GM13977 (cell line): ENCODE measurements around the gene SLC37A3.
"Not testable (repeated sequence)": the region's sequence is repeated elsewhere in the genome, so short reads cannot be mapped to it uniquely, and the experiment has no call there.

ENCODE experiments used
- DNase-seq: peaks from one replicate; pipeline ENCODE4 v3.0.0; 2012; ENCODE audit warnings: low spot score
- in situ Hi-C: fragments of 300-500 bp; cut with MboI; formaldehyde crosslinking; loops from one replicate; pipeline ENCODE4 v1.12.0; 2022; ENCODE audit warnings: low sequenced_read_pairs, low pct_unique_long_range_greater_than_20kb, mixed read lengths, inconsistent platforms; ENCODE audit not compliant: unreplicated experiment
- TF ChIP-seq, protein P1 (sequence below): IDR thresholded peaks from 2 replicates; pipeline ENCODE4 v1.5.1; 2012; ENCODE audit warnings: mild to moderate bottlenecking, control low read depth; ENCODE audit not compliant: insufficient read depth; ENCODE audit errors: extremely low read depth, missing control alignments

Gene SLC37A3

DNA sequence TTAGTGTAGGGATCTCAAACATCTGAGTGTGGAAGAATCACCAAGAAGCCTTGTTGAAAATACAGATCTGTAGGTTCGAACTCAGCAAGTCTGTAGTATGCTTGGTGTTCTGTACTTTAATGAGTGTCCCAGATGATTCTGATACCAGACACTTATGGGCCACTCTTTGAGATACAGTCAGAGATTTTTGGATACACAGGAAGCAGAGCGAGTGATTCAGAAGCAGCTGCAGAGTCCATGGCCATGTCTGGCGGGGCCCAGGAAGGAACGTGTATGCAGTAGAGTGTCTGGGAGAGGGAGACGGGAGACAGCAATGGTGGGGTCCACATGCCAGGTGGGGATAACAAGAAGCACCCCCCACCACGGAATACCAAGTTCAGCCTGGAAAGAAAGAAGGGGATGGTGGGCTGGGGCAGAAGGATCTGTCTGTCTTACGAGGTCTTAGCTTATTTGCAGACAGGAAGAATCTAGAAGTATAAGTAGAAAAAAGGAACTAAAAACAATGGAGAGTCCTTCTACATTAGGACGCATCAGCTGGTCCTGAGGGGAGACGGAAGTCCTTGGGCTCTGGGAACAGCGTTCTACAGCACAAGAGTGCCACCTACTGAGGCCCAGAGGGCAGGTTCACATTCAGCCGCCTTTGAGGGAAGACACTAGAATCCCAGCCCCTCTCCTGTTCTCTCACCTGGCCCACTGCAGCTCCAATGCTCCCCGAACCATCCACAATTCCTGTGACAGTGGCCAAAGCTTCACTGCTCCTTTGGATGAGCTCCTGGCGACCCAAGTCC, 55.4 kb downstream of the SLC37A3 start:
- DNase-seq: no peak
- in situ Hi-C loops: no loop called here

DNA sequence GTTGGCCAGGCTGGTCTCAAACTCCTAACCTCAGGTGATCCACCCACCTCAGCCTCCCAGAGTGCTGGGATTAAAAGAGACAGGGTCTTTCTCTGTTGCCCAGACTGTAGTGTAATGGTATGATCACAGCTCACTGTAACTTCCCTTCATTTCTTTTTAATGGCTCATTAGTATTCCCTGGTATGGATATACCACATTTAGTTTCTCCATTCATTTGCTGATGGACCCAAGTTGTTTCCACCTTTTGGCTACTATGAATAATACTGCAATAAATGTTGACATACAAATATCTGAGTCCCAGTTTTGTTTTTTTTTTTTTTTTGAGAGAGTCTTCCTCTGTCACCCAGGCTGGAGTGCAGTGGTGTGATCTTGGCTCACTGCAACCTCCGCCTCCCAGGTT, 59.4 kb downstream of the SLC37A3 start:
- in situ Hi-C loops, DNase-seq: not testable (repeated sequence)

More for the DNA sequence above, 55.4 kb downstream of the SLC37A3 start:
- TF ChIP-seq, protein P1, sequence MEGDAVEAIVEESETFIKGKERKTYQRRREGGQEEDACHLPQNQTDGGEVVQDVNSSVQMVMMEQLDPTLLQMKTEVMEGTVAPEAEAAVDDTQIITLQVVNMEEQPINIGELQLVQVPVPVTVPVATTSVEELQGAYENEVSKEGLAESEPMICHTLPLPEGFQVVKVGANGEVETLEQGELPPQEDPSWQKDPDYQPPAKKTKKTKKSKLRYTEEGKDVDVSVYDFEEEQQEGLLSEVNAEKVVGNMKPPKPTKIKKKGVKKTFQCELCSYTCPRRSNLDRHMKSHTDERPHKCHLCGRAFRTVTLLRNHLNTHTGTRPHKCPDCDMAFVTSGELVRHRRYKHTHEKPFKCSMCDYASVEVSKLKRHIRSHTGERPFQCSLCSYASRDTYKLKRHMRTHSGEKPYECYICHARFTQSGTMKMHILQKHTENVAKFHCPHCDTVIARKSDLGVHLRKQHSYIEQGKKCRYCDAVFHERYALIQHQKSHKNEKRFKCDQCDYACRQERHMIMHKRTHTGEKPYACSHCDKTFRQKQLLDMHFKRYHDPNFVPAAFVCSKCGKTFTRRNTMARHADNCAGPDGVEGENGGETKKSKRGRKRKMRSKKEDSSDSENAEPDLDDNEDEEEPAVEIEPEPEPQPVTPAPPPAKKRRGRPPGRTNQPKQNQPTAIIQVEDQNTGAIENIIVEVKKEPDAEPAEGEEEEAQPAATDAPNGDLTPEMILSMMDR: peak; percentile 34

DNA sequence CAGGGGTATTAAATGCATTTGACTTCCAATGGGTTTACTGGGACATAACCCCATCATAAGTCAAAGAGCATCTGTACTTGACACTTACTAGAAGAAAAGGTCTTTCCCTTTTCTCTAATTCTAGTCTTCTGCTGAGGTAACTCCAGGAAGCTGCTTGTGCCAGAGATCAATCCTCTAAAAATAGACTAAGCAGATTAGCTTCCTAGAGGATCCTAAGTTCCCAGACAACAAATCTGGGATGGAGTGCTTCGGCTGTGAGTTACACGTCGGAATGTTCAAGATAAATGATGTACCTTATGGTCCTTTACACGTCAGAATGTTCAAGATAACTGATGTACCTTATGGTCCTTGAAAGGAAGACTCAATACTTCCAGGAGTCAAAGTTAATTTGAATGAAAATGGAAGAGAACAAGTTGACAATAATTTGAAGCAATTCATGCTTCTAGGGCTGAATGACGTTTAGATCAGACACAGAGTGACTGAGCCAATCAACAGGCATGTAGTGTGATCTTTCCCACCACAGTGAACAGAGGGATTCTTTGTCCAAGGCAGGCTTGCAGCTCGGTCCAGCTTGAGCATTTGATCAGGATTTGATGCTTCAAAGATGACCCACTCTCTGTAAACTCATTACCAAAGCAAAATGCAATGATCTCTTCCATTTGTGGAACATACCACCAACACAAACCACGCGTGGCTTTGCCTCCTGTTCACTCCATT, 63.8 kb downstream of the SLC37A3 start:
- in situ Hi-C loops: no loop called here
- no peak for DNase-seq
- TF ChIP-seq, protein P1: no peak

DNA sequence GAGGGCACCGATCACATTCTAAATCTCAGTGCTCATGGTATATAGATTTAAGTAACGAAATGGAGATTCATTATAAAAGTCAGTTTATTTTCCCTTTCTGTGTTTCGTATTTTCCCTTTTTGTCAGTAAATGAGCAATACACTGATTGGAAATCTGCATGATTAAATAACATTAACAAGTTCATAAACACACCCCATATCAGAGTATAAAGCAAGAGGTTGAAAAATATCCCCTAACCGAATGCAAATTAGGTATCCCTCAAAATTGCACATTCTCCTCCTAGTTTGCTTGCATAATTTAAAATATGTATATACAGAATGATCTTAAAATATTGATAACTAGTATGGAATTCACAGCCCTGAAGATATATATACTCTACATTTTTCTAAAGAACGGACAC, 64.6 kb downstream of the SLC37A3 start:
- TF ChIP-seq, protein P1: no peak
- in situ Hi-C loops: no loop called here
- DNase-seq: no peak

DNA sequence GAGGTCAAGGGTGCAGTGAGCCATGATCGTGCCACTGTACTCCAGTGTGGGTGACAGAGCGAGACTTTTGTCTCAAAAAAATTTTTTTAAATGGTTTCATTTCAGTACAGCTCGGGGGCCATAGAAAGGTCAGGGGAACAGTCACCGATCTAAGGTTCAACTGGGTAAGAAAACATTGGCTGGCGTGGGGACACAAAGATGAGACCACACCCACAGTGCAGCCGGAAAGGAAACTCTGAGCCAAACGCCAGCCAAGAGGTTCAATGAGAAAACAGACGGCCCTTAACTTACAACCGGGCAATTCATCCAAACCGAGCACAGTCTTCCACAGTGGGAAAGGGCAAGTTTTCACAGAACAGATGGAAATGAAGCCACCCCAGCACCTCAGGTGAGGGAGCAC, 65.1 kb downstream of the SLC37A3 start:
- in situ Hi-C loops: no loop called here
- TF ChIP-seq, protein P1: no peak
- DNase-seq: no peak

DNA sequence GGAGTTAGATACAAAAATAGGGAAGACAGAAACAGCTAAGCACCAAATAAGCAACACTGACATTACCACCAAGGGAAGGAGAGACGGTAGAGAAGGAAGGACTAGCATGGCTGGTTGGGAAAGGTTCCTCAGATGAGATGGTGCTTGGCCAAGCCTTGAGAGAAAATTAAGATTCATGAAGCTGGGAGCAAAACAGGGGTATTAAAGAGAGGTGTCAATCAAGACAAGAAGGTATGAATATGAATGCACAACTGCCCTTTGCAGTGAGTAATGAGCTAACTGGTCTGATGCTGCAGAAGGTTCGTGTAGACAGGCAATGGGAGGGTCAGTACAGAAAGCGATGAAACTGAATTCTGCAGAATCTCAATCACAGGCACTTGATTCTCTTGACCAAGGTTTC, 67.7 kb downstream of the SLC37A3 start:
- TF ChIP-seq, protein P1: no peak
- in situ Hi-C loops: no loop called here
- no peak for DNase-seq

DNA sequence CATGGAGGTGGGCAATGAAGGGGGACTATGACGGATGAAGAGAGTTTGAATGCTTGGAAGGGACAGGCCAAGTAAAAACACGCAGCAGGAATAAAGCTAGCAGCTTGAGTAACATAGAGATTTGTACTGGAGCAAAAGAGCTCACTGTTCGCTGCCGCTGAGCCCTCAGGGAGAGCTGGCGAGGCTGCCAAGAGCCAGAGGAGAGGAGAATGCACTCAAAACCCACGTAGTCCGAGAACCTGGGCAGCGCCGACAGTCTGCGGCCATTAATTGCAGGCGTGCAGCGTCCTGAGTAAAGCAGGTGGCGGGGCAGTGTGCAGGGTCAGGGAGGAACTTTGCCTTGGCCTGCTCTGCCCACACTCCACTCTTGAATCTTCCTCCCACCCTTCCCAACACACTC, 68.2 kb downstream of the SLC37A3 start:
- in situ Hi-C loops: no loop called here
- DNase-seq: no peak
- TF ChIP-seq, protein P1: no peak
